ENCODE results near the gene ADPGK. TPM values are rescaled to one million over a fixed set of nuclear protein-coding genes. Genes with fewer than 3 reads are reported as not detected.

ADPGK gene
- total RNA-seq, 8 experiments from 2014 or later = 17.5 to 78.3 (median 28.7) TPM

- Histone ChIP-seq H3K4me3 (no peak overlapping the region), H3K4me1 (replicated peaks in 1 of 2) (peaks cover 26% of the 10 kb centered on the region in 2 donors), H3K27ac (no peak overlapping the region)
- WGBS, 10 experiments = 29 to 97% (median 76%) methylated on average over 2 to 7 of the region's 7 CpGs; no CpG with 5 or more reads in 1 of the 10 experiments
- no peak for ATAC-seq (replicated peaks in 6 of 8)
- in situ Hi-C loops (cut with MboI; ENCODE audit: low pct_unique_long_range_greater_than_20kb in 2 of 9, low sequenced_read_pairs in 9 of 9, unreplicated experiment in 9 of 9) = no loop called here
Measured at GRCh38 chr15:72801590-72802325, 18.2 kb upstream of the ADPGK start.

GRCh38 chr15:72800833-72801481, 17.4 kb upstream of the ADPGK start:
- Histone ChIP-seq H3K4me3 (no peak overlapping the region), H3K4me1 (replicated peaks in 1 of 2) (peaks cover 26 to 30% of the 10 kb centered on the region in 2 donors), H3K27ac (peak overlapping the region; percentile 3 to 23)
- 30 to 90% (median 64%) methylated on average over 1 to 6 of the region's 8 CpGs; no CpG with 5 or more reads in 3 of the 10 experiments for WGBS, 10 experiments
- in situ Hi-C loops (cut with MboI; ENCODE audit: low pct_unique_long_range_greater_than_20kb in 2 of 9, low sequenced_read_pairs in 9 of 9, unreplicated experiment in 9 of 9) = no loop called here
- ATAC-seq (replicated peaks in 6 of 8) = peak in 6 of 8 experiments; percentile 26 to 83 (median 60)

DNA sequence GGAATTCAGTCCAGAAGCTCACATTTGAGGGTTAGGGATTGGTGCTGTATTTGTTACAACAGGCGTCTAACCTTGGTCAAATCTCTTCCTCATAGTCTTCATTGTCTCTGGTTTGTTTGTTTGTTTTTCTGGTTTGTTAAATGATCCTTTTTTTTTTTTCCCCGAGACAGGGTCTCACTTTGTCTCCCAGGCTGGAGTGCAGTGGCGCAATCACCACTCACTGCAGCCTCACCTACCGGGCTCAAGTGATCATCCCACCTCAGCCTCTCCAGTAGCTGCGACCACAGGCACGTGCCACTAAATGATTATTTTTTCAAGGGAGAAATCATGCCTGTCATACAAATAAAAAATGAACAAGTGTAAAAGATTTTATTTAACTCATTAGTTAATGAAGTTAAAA, 14.3 kb upstream of the ADPGK start:
- no peak for ATAC-seq (replicated peaks in 6 of 8)
- no peak overlapping the region for H3K27ac ChIP-seq
- no peak overlapping the region for H3K4me3 ChIP-seq
- in situ Hi-C loops (cut with MboI; ENCODE audit: low pct_unique_long_range_greater_than_20kb in 2 of 9, low sequenced_read_pairs in 9 of 9, unreplicated experiment in 9 of 9) = loop anchor here in 8 of 9 experiments (10.0 to 25.0 kb wide), 5 partner anchors 257 to 464 kb away; partner anchors contain the start of gene NEO1 (in 2 of the 8)
- 72 to 100% (median 90%) methylated on average over 1 to 5 of the region's 6 CpGs; no CpG with 5 or more reads in 4 of the 10 experiments for WGBS, 10 experiments
- peaks cover 15 to 25% of the 10 kb centered on the region in 2 donors for H3K4me1 ChIP-seq (replicated peaks in 1 of 2)

DNA sequence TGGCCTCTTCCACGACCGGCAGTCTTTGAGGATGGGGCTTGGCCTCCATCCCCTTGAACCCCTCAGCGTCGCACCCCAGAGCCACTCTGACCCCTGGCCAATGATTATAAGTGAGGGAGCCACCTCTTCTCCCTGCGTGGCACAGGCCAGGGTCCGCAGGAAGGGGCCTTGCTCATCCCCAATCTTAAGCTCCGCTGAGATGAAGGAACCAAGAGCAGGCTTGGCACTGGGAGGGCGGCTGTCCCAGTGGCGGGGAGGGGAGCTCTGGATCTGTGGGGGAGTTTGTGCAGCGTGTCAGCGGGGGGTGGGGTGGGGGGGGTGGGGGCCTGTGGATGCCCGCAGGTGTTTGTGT, 13.8 kb upstream of the ADPGK start:
- Histone ChIP-seq H3K27ac (no peak overlapping the region), H3K4me3 (peak overlapping the region in 3 of 5 donors; percentile 31 to 38 (median 36)), H3K4me1 (replicated peaks in 1 of 2) (peaks cover 13 to 22% of the 10 kb centered on the region in 2 donors)
- peak in 3 of 8 experiments; percentile 4 to 18 (median 5) for ATAC-seq (replicated peaks in 6 of 8)
- WGBS, 10 experiments = 0% methylated on average over 1 of the region's 12 CpGs; no CpG with 5 or more reads in 9 of the 10 experiments
- in situ Hi-C loops (cut with MboI; ENCODE audit: low pct_unique_long_range_greater_than_20kb in 2 of 9, low sequenced_read_pairs in 9 of 9, unreplicated experiment in 9 of 9) = loop anchor here in 8 of 9 experiments (10.0 to 25.0 kb wide), 5 partner anchors 257 to 465 kb away; partner anchors contain the start of gene NEO1 (in 2 of the 8)

DNA sequence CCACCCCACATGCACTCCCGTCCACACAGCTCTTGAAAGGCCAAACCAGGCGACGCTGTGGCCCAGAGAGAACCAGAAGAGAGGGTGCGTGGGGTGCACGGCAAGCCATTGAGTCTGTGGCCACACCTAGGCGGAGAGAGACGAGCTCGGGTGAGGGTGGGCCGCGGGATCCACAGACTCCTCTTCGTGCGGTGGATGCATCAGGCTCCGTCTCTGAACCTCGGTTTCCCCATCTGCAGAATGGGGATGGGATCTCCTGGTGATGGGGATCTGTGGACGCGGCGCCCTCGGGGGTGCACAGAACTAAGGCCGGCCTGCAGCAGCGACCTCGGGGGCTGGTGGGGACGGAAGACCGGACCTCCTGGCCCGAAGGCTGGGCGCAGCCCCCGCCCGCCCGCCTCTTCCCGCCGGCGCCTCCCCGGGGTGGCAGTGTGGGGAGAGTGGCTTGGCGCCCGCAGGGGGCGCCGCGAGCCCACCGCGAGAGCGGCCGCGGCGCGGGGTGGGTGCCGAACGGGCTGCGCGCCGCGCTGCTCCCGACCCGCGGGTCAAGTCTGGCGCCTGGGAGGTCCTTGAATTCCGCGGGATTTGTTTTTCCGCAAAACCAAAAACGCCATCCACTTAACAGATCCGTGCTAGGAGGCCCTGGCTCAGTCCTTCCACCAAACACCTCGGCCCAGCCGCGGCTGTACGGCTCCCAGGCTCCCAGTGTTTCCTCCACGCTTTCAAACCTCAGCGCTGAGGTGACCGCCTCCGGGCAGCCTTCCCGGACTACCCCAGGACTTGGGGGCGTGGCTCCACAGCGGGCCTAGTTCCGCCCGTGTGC, 13.2 kb upstream of the ADPGK start:
- peak; percentile 76 to 97 (median 89) for ATAC-seq (replicated peaks in 6 of 8)
- H3K4me3 ChIP-seq = peak overlapping the region; percentile 25 to 38 (median 31)
- in situ Hi-C loops (cut with MboI; ENCODE audit: low pct_unique_long_range_greater_than_20kb in 2 of 9, low sequenced_read_pairs in 9 of 9, unreplicated experiment in 9 of 9) = loop anchor here in 8 of 9 experiments (10.0 to 25.0 kb wide), 5 partner anchors 258 to 466 kb away; partner anchors contain the start of gene NEO1 (in 2 of the 8)
- peaks cover 13 to 22% of the 10 kb centered on the region in 2 donors for H3K4me1 ChIP-seq (replicated peaks in 1 of 2)
- H3K27ac ChIP-seq = no peak overlapping the region
- 0 to 75% (median 22%) methylated on average over 1 to 7 of the region's 72 CpGs; no CpG with 5 or more reads in 5 of the 10 experiments for WGBS, 10 experiments

- Histone ChIP-seq H3K4me3 (no peak overlapping the region), H3K4me1 (replicated peaks in 1 of 2) (peaks cover 10 to 19% of the 10 kb centered on the region in 2 donors), H3K27ac (no peak overlapping the region)
- WGBS, 10 experiments = 63 to 100% (median 95%) methylated on average over 1 to 7 of the region's 7 CpGs
- no peak for ATAC-seq (replicated peaks in 6 of 8)
- in situ Hi-C loops (cut with MboI; ENCODE audit: low pct_unique_long_range_greater_than_20kb in 2 of 9, low sequenced_read_pairs in 9 of 9, unreplicated experiment in 9 of 9) = loop anchor here in 8 of 9 experiments (10.0 to 25.0 kb wide), 5 partner anchors 259 to 466 kb away; partner anchors contain the start of gene NEO1 (in 2 of the 8)
Measured at GRCh38 chr15:72796210-72796514, 12.6 kb upstream of the ADPGK start.

- 0 to 84% (median 59%) methylated on average over 1 to 6 of the region's 7 CpGs for WGBS, 10 experiments
- H3K27ac ChIP-seq = no peak overlapping the region
- ATAC-seq (replicated peaks in 6 of 8) = no peak
- H3K4me1 ChIP-seq (replicated peaks in 1 of 2) = peaks cover 0 to 9% of the 10 kb centered on the region in 2 donors
- in situ Hi-C loops (cut with MboI; ENCODE audit: low pct_unique_long_range_greater_than_20kb in 2 of 9, low sequenced_read_pairs in 9 of 9, unreplicated experiment in 9 of 9) = loop anchor here in 8 of 9 experiments (10.0 to 25.0 kb wide), 5 partner anchors 261 to 468 kb away; partner anchors contain the start of gene NEO1 (in 2 of the 8)
- H3K4me3 ChIP-seq = no peak overlapping the region
Measured at GRCh38 chr15:72793766-72794660, 10.5 kb upstream of the ADPGK start.

- no peak for ATAC-seq (replicated peaks in 6 of 8)
- Histone ChIP-seq H3K27ac (no peak overlapping the region), H3K4me3 (no peak overlapping the region), H3K4me1 (replicated peaks in 1 of 2) (peaks cover 0 to 9% of the 10 kb centered on the region in 2 donors)
- in situ Hi-C loops (cut with MboI; ENCODE audit: low pct_unique_long_range_greater_than_20kb in 2 of 9, low sequenced_read_pairs in 9 of 9, unreplicated experiment in 9 of 9) = loop anchor here in 8 of 9 experiments (10.0 to 25.0 kb wide), 5 partner anchors 262 to 470 kb away; partner anchors contain the start of gene NEO1 (in 2 of the 8)
- WGBS, 10 experiments = 50 to 100% (median 100%) methylated on average over 1 to 2 of the region's 2 CpGs; no CpG with 5 or more reads in 2 of the 10 experiments
Measured at GRCh38 chr15:72792431-72792830, 8.9 kb upstream of the ADPGK start.

DNA sequence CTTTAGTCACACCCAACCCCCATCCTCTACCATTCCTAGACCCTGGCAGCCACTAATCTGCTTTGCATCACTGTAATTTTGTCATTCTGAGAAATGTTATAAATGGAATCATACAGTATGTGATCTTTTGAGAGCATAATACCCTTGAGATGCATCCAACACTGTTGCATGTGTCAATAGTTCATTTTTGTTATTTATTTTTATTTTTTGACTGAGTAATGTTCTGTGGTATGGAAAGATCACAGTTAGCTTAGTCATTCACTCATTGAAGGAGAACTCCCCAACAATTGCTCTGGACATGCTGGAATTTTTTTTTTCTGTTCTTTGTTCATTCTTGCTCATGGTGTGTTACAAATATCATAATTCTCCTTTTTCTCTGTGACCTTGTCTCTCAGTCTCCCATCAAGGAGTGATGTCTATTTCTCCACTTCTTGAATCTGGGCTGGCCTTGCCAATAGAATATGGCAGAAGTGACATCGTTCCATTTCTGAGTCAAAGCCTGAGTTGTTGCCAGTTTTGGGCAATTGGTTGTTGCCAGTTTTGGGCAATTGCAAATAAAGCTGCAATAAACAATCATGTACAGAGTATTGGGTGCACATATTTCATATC, 6.8 kb upstream of the ADPGK start:
- WGBS, 10 experiments = 0 to 60% (median 33%) methylated on average over 1 of the region's 1 CpG; no CpG with 5 or more reads in 4 of the 10 experiments
- in situ Hi-C loops (cut with MboI; ENCODE audit: low pct_unique_long_range_greater_than_20kb in 2 of 9, low sequenced_read_pairs in 9 of 9, unreplicated experiment in 9 of 9) = loop anchor here in 8 of 9 experiments (10.0 to 25.0 kb wide), 5 partner anchors 264 to 472 kb away; partner anchors contain the start of gene NEO1 (in 2 of the 8)
- Histone ChIP-seq H3K4me1 (replicated peaks in 1 of 2) (peaks cover 0 to 5% of the 10 kb centered on the region in 2 donors), H3K4me3 (no peak overlapping the region), H3K27ac (no peak overlapping the region)
- no peak for ATAC-seq (replicated peaks in 6 of 8)

GRCh38 chr15:72787526-72787925, 4.0 kb upstream of the ADPGK start:
- WGBS, 10 experiments = 86 to 100% (median 100%) methylated on average over 1 of the region's 1 CpG; no CpG with 5 or more reads in 5 of the 10 experiments
- Histone ChIP-seq H3K4me3 (no peak overlapping the region), H3K4me1 (replicated peaks in 1 of 2) (peaks cover 8 to 15% of the 10 kb centered on the region in 2 donors), H3K27ac (no peak overlapping the region)
- in situ Hi-C loops (cut with MboI; ENCODE audit: low pct_unique_long_range_greater_than_20kb in 2 of 9, low sequenced_read_pairs in 9 of 9, unreplicated experiment in 9 of 9) = loop anchor here in 8 of 9 experiments (10.0 to 25.0 kb wide), 4 partner anchors 275 to 475 kb away; partner anchors contain the start of gene NEO1 (in 1 of the 8)
- no peak for ATAC-seq (replicated peaks in 6 of 8)

- H3K4me1 ChIP-seq (replicated peaks in 1 of 2) = peaks cover 8 to 19% of the 10 kb centered on the region in 2 donors
- WGBS, 10 experiments = 60 to 100% (median 80%) methylated on average over 1 to 8 of the region's 8 CpGs; no CpG with 5 or more reads in 1 of the 10 experiments
- no peak overlapping the region for H3K27ac ChIP-seq
- no peak overlapping the region for H3K4me3 ChIP-seq
- in situ Hi-C loops (cut with MboI; ENCODE audit: low pct_unique_long_range_greater_than_20kb in 2 of 9, low sequenced_read_pairs in 9 of 9, unreplicated experiment in 9 of 9) = loop anchor here in 8 of 9 experiments (10.0 to 25.0 kb wide), 4 partner anchors 275 to 475 kb away; partner anchors contain the start of gene NEO1 (in 1 of the 8)
- ATAC-seq (replicated peaks in 6 of 8) = no peak
Measured at GRCh38 chr15:72786676-72787345, 3.3 kb upstream of the ADPGK start.
